NCI-H345 (cell line): Measurements from ENCODE around the gene TANGO2.

ENCODE experiments used
- DNase-seq: peaks from one replicate; lab custom pipeline; 2025; lab: John Stamatoyannopoulos, UW

TANGO2 gene

GRCh38 chr22:20026996-20027601 is 6.2 kb downstream of the TANGO2 start:
- no peak for DNase-seq

- DNase-seq = no peak
These were observed 7.3 kb downstream of the TANGO2 start for GRCh38 chr22:20027966-20028854.

DNA sequence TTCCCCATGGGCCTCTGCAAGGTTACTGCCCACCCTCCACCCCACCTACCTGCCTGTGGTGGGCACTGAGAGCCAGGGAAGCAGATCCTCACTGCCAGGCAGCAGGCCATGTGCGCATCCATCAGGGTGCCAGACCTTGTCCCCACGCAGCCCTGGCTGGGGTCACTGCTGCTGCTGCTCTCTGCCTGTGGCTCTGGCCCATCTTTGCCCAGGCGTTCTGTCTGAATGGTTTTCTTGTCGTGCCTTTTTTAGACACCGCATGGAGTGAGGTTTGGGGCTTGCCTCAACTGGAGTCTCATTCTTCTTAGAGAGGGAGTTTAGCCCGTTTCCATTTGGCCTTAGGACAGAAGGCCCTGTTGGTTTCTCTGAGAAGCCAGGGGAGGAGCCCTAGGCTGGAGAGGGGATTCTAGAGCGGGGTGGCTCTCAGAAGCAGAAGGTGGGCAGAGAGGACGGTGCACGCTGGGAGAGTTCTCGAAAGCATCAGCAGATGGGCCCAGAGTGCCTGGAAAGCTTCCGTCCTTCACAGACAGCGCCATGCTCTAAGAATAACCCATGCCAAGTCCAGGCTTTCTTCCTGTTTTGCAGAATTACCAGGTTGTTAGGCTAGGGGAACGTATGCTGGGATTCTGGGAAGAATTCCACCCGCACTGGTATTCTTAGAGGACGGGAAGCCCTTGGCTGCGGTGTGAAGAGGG is 8.1 kb downstream of the TANGO2 start:
- DNase-seq = no peak

DNA sequence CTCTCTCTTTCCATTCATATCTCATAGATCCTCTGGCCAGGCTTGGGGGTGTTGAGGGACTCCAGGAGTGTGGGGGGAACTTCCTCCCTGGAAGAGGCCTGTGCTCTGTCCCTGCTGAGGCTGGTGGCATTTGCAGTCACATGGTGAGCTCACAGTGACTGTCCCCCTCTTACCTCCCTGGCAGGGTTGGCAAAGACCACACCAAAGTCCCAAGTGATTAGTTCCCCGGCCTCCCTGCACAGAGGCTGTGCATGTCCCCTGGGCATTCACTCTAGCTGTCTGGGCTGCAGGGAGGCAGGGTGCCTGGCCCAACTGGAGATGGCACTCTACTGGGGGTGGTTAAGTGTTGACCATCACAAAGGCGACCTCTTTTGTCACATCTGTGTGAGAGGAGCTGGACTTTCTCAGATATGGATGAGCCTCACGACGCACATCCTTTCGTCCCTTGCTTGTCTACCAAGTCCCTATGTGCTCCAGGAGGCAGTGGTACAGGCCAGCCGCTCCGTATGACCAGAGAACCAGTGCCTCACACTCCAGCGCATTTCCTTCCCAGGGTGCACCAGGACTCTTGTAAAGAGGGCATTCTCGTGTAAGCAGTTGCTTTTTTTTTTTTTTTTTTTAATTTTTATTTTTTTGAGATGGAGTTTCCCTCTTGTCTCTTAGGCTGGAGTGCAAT is 8.8 kb downstream of the TANGO2 start:
- no peak for DNase-seq

- peak; percentile 14 for DNase-seq
These were observed 11.0 kb downstream of the TANGO2 start for GRCh38 chr22:20031732-20032406.

DNA sequence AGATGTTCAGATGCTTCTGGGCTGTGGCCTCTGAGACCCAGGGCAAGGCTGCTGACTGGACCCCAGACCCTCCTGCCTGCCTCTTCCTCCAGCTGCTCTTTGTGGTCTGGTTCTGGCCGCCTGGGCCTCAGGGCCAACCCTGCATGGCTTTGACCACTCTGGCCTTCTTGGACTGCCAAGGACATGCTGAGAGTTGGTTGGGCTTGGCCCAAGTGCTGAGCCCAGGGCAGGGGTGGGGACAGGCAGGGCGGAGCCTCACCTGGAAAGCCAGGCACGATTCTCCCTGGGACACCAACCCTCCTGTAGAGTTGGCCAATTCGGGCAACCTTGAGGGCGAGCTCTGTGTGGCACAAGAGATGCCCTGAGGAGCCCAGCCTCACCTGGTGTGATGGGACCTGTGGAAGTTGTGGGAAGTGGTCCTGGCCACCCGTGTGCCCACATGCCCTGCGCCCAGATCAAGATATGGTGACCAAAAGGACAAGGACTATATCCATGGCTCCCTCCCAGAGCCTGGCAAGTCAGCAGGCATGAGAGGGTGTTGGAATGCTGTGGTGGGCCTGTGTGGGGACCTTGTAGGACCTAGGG is 11.6 kb downstream of the TANGO2 start:
- DNase-seq = no peak

DNA sequence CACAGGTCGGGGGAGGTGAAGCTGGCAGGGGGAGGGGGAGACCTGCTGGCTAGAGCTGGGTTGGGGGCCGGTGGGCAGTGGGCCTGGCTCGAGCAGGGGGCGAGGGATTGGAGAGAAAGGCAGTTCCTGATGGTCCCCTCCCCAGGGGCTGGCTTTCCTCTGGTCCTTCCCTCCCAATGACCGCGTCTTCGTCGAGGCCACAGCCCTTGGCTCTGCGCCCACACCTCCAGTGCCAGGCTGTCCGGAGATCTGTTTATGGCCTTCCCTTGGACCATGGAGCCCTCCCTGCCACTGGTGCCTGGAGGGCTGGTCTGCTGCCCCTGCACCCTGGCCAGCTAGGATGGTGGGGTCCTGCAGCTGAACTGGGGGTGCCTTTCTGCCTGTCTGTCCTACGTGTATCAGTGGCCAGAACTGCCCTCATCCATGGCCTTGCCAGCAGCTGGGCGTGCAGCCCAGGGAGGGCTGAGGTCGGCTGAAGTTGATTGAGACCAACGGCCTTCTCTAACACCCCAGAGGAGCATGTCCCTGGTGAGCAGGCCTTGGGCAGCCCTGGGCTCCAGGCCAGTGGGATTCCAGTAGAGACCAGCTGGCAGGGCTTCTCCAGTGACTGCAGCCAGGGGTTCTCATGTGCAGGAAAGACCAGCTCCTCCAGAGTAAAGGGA is 12.3 kb downstream of the TANGO2 start:
- DNase-seq = no peak

DNA sequence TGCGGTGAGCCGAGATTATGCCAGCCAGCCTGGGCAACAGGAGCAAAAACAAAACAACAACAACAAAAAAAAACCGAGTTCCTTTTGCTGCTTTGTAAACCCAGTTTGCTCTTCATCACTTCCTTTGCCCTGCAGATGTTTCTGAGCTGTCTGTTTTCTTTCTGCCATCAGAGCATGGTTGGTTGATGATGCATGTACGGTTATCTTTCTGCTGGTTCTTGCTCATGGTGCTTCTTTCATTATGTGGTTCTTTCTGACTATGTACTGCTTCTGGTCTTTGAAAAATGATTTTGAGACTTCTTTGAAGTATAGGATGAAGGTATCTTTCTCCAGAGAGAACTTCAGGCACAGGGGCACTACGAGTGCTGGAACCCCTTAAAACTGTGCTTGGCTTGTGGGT is 13.2 kb downstream of the TANGO2 start:
- DNase-seq = no peak

GRCh38 chr22:20035375-20036083 is 14.6 kb downstream of the TANGO2 start:
- DNase-seq = no peak

GRCh38 chr22:20036084-20036482 is 15.2 kb downstream of the TANGO2 start:
- no peak for DNase-seq

DNA sequence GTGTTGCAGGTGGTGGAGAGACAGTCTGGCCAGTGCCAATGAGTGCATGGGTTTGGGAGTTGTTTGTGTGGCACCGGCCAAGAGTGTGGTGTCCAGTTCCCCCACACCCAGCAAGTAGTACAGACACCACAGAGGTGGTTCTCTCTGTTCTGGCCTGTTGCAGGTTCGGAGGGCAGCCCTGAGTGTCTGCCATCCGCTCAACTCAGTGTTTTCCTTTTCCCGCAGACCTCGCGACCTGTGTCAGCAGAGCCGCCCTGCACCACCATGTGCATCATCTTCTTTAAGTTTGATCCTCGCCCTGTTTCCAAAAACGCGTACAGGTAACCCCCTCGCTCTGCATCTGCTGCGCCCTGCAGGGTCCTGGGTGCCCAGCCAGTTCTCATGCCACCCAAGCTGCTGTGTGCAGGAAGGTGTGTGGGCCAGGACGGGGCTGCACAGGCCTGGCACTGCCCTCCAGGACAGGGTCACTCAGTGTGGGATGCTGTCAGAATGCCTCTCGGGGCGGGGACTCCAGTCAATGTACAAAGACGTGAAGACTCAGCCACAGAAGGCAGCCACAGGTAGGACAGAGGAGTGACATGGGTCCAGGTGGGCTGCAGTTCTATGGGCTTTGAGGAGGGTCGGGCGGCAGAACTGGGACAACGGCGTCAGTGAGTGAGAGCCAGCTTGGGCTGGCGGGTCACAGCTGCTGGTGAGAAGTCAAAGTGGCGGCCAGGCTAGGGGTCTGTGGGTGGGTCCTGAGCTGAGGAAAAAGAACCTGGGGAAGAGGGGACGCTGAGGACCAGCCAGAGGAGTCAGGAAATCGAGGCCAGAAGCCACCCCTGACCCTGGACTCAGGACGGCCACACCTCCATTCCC is 15.9 kb downstream of the TANGO2 start:
- no peak for DNase-seq

DNA sequence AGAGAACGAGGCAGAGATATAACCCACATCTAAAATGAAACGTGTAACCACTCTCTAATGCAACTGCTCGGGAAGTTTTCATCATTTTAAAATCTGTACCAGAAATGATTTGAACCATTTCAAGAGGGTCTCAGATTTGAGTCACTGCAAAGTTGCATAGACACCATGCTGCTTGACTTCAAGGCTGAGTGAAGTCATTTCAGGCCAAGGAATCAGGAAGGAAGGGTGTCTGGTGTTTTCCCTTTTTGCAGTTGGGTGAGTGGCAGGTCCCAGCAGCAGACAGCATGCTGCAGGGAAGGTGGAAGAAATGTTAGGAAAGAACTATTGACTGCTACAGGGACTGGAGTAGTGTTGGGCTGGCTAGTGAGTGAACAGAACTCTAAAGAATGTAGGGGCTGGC is 16.5 kb downstream of the TANGO2 start:
- DNase-seq = no peak

GRCh38 chr22:20038574-20038973 is 17.7 kb downstream of the TANGO2 start:
- no peak for DNase-seq

DNA sequence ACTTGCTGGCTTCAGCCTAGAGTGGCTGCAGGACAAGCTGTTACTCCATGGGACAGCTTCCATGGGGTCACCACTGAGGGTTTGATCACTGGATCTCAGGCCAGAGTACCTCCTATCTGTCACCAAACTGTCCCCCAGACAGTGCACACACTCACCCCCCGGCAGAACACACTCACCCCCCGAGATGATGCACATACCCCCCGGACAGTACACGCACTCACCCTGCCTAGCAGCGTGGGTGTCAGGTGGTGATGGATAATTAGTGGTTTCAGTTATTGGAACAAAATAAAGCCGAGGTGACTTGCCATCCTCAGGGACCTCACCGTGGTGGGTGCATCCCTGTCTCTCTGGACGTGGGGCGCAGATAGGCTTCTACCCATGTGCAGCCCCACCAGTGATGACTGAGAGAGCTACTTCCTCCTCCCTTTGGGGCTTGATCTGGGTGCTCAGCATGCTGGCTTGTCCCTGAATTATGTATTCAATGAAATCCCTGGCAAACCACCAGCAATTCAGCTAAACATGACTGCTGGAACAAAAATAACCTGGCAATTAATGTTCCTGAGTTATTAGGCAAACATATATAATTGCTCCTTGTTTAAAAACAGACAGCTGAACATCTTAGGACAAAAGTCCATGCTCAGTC is 18.9 kb downstream of the TANGO2 start:
- DNase-seq = no peak

GRCh38 chr22:20040327-20041200 is 19.7 kb downstream of the TANGO2 start:
- no peak for DNase-seq

GRCh38 chr22:20043057-20043996 is 22.4 kb downstream of the TANGO2 start:
- no peak for DNase-seq

DNA sequence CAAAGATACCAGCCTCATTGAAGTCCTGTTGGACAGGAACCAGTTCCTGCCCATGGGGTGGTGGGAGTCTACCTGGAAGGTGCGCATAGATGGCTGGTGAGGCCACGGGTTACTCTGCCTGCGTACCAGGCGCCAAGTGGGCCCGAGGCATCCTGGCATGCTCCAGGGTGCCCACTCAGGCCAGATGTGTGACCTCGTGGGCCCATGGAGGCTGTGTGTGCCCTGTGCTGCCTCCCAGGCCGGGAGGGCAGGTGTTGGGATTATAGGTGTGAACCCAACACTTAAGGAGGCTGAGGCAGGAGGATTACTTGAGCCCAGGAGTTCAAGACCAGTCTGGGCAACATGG is 23.1 kb downstream of the TANGO2 start:
- no peak for DNase-seq
